ENCODE measurements around the gene KPTN. TPM values are rescaled to one million over a fixed set of nuclear protein-coding genes. Genes with fewer than 3 reads are reported as not detected.
A peak's percentile ranks its signal among the peaks of the same experiment; 100 is the strongest.

The KPTN gene
- total and polyA plus RNA-seq, 2 of the 8 experiments (the other 6 are each of a cell fraction or from before 2014, with no cell fraction given): 23.6 to 31.3 TPM

DNA sequence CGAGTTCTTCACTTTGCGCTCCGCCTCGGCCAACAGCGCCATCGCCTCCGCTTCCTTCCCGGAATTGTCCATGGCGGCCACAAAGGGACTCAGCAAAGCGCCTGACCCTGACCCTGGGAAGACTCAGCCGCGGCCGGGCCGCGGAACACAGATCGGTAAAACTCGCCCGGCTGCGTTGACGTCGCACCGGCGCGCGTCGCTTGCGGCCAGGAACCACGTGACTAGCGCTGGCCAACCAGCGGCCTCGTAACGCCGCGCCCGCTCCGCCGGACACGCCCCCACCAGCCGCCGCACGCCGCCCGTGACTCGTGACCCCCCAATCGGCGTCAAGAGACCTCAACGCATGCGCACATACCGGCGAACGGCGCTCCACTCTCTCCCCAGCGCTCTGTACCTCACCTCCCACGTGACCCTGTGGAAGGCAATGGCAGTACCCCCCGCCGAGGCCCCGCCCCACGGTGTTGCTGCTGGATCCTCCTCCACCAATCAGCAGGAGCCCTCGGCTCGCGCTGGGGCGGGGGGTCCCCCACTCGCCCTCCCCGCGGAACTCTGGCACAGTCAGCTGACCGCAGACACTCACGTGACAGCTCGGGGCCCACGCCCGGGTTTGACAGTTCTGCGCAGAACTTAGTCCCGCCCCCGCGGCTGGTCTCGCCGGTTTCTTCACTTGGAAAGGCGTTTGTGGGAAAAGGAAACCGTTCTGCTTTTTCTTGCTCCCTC is 31.0 kb upstream of the KPTN start, which contains the start of gene NAPA (continued):
- TF ChIP-seq CHD1 (IDR thresholded peaks at IDR 0.05; ENCODE audit: low read depth, low read length) (no peak), ATF3 (IDR thresholded peaks at IDR 0.05; ENCODE audit: insufficient read depth, low read depth, low read length) (peak; percentile 94), GTF2F1 (IDR thresholded peaks at IDR 0.05; ENCODE audit: borderline replicate concordance, low read depth, low read length) (no peak), SP2 (IDR thresholded peaks at IDR 0.05; ENCODE audit: low read length) (no peak), ASH2L (IDR thresholded peaks at IDR 0.05; ENCODE audit: low read length) (no peak), SP4 (IDR thresholded peaks at IDR 0.05; ENCODE audit: low read length) (peak; percentile 98), JUND (IDR thresholded peaks at IDR 0.05; ENCODE audit: low read length) (no peak), RXRA (IDR thresholded peaks at IDR 0.05; ENCODE audit: insufficient read depth, low read depth, low read length) (no peak), POU5F1 (IDR thresholded peaks at IDR 0.05; ENCODE audit: low read depth, low read length) (no peak), YY1 (IDR thresholded peaks at IDR 0.05; ENCODE audit: low read depth, low read length) (no peak), BCL11A (IDR thresholded peaks at IDR 0.05; ENCODE audit: low read depth in 2 of 2, low read length in 2 of 2) (no peak), TEAD4 (IDR thresholded peaks at IDR 0.05; ENCODE audit: low read depth, low read length) (peak; percentile 40; the same call in 1 of the 2 replicates), NANOG (IDR thresholded peaks at IDR 0.05; ENCODE audit: insufficient read depth, low read depth, low read length, poor library complexity, severe bottlenecking) (peak; percentile 49)

Measured in H1 (cell line).